Activated naive CD4-positive, alpha-beta T cell treated with anti-CD3 and anti-CD28 coated beads for 36 hours (primary cell): ENCODE results near the gene PROSER3. TPM values are rescaled to one million over a fixed set of nuclear protein-coding genes. Genes with fewer than 3 reads are reported as not detected.

Experiments
- CTCF ChIA-PET: fragments of 350-600 bp; sonication (Branson Sonifier 250); formaldehyde crosslinking; loops from one replicate; lab custom pipeline; 2021; ENCODE audit warnings: antibody characterized with exemption; lab: Charles Lee
- DNase-seq: peaks from one replicate; pipeline ENCODE4 v3.0.0-alpha.2; 2020
- H3K27ac Mint-ChIP-seq: one replicate; pipeline ENCODE4 v1.8.0; 2021; ENCODE audit warnings: mild to moderate bottlenecking, mixed read lengths
- H3K27me3 Mint-ChIP-seq: one replicate; pipeline ENCODE4 v1.8.0; 2021; ENCODE audit warnings: low read depth, mixed read lengths
- H3K36me3 Mint-ChIP-seq: one replicate; pipeline ENCODE4 v1.8.0; 2021; ENCODE audit warnings: low read depth, mixed read lengths
- H3K4me1 Mint-ChIP-seq: one replicate; pipeline ENCODE4 v1.8.0; 2021; ENCODE audit warnings: low read depth, mixed read lengths
- H3K4me3 Mint-ChIP-seq: one replicate; pipeline ENCODE4 v1.8.0; 2021; ENCODE audit warnings: mild to moderate bottlenecking, moderate library complexity, mixed read lengths
- H3K9me3 Mint-ChIP-seq: one replicate; pipeline ENCODE4 v1.8.0; 2021; ENCODE audit warnings: mixed read lengths
- intact Hi-C: fragments of 100-400 bp; cut with micrococcal nuclease; formaldehyde crosslinking; loops from one replicate; pipeline ENCODE4 v1.15.1; 2023
- total RNA-seq, 2 experiments: library from RNA; stranded (reverse); gene quantifications; one replicate each; pipeline ENCODE4 v1.2.3, GENCODE V29; 2021

Gene PROSER3
- total RNA-seq, 2 experiments from 2014 or later = 45.3 to 47.4 TPM

DNA sequence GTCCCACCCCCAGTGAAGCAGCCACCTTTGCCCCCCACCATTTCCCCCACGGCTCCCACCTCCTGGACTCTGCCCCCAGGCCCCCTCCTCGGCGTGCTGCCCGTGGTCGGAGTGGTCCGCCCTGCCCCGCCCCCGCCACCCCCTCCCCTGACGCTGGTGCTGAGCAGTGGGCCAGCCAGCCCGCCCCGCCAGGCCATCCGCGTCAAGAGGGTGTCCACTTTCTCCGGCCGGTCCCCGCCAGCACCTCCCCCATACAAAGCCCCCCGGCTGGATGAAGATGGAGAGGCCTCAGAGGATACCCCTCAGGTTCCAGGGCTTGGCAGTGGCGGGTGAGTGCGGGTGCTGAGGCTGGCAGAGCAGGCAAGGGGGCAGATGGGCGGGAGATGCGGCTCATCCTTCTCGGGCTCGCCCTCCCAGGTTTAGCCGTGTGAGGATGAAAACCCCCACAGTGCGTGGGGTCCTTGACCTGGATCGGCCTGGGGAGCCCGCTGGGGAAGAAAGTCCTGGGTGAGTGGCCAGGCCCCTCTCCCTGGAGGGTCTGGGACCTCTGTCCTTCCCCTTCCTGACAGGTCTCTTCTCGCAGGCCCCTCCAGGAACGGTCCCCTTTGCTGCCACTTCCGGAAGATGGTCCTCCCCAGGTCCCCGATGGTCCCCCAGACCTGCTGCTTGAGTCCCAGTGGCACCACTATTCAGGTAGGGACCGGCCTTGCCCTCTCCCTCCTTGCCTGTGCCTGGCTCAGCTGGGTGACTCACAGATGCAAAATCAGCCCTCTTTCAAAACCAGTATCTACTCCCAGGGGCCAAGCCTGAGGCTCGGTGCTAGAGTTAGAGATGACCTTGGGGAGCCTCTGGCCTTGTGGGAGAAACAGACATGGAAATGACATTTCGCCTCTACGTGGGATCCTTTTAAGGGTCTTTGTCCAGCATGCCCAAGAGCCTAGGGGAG is 24.5 kb upstream of the PROSER3 start:
- DNase-seq = no peak
- Mint-ChIP-seq H3K36me3 (peaks cover 44% of the 10 kb centered on the region), H3K27ac (no peak overlapping the region), H3K4me1 (peaks cover 10% of the 10 kb centered on the region), H3K9me3 (no peaks in the 10 kb centered on the region), H3K4me3 (no peak overlapping the region), H3K27me3 (no peaks in the 10 kb centered on the region)
- CTCF ChIA-PET = no interaction called here
- intact Hi-C loops = no loop called here

DNA sequence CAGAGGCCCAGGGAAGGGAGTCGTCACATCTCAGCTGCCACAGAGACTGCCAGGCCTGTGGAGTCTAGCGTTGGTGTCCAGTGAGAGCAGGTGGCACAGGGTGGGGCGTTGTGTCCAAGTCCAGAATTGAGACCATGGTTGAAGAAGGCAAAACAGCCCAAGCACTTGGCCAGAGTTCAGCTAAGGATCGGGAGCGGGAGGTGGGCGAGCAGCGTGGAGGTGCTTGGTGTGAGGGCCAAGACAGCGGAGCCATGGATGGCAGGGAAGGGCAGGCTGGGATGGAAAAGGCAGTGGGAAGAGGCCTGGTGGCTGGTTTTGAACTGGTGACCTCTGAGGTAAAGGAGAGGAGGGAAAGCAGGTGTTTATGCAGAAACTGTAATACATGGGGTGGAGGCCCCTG is 23.7 kb upstream of the PROSER3 start:
- CTCF ChIA-PET = interaction anchor here (0.6 kb wide), 1 partner anchor 41 kb away, joined by 3 read pairs; no protein-coding TSS in a partner anchor
- no peaks in the 10 kb centered on the region for H3K9me3 Mint-ChIP-seq
- no peaks in the 10 kb centered on the region for H3K27me3 Mint-ChIP-seq
- intact Hi-C loops = no loop called here
- H3K27ac Mint-ChIP-seq = peak overlapping the region; percentile 66
- peaks cover 42% of the 10 kb centered on the region for H3K36me3 Mint-ChIP-seq
- DNase-seq = no peak
- H3K4me3 Mint-ChIP-seq = no peak overlapping the region
- H3K4me1 Mint-ChIP-seq = peaks cover 10% of the 10 kb centered on the region

DNA sequence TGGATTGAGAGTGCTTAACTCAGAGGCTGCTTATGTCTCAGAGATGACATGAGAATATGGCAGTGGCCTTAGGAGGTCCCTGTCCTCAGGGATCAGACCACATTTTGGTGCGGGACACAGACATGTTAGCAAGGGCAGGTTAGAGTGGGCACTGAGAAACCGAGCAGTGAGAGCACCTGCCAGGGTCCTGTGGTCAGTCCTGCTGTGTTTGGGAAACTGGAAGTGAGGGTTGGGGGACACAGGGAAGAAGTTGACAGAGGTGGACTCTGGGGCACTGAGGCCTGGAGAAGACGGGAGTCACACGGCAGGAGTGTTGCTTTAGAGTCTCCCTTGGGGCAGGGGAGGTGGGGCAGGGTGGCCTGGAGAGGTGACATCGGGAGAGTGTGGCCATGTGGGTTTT is 23.1 kb upstream of the PROSER3 start:
- Mint-ChIP-seq H3K27ac (peak overlapping the region; percentile 57), H3K9me3 (no peaks in the 10 kb centered on the region), H3K4me3 (no peak overlapping the region), H3K27me3 (no peaks in the 10 kb centered on the region), H3K36me3 (peaks cover 35% of the 10 kb centered on the region), H3K4me1 (peaks cover 16% of the 10 kb centered on the region)
- intact Hi-C loops = no loop called here
- CTCF ChIA-PET = interaction anchor here (0.6 kb wide), 1 partner anchor 42 kb away, joined by 3 read pairs; no protein-coding TSS in a partner anchor
- no peak for DNase-seq

DNA sequence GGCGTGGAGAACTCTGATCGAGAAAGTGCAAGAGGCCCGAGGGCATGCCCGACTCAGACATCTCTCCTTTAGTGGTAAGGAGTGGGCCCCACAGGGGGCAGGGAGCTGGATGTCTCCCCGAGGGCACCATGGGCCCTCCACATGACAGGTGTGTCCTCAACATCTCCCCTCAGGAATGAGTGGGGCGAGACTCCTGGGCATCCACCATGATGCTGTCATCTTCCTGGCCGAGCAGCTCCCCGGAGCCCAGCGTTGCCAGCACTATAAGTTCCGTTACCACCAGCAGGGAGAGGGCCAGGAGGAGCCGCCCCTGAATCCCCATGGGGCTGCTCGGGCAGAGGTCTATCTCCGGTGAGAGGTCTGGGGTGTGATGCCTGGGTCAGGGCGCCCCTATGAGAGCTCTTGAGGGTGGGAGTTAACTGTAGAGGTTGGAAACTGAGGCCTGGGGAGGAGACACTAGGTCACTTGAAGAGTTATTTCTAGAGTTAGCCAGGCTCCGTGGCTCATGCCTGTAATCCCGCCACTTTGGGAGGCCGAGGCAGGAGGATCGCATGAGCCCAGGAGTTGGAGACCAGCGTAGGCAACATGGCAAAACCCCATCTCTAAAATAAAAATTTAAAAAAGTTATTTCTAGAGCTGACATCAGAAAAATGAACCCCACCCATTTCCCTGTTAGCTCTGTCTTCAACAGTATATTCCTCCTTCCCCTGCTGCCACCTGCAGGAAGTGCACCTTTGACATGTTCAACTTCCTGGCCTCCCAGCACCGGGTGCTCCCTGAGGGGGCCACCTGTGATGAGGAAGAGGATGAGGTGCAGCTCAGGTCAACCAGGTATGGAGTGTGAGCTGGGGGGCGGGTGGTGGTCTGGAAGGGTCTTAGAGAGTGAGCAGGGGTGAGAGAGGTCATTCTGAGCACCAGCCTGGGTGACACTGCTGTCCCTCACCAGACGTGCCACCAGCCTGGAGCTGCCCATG is 20.8 kb upstream of the PROSER3 start:
- H3K4me3 Mint-ChIP-seq = no peak overlapping the region
- peaks cover 33% of the 10 kb centered on the region for H3K36me3 Mint-ChIP-seq
- DNase-seq = peak; percentile 56
- no peaks in the 10 kb centered on the region for H3K27me3 Mint-ChIP-seq
- intact Hi-C loops = no loop called here
- peaks cover 20% of the 10 kb centered on the region for H3K4me1 Mint-ChIP-seq
- CTCF ChIA-PET = interaction anchor here (0.5 to 1.3 kb wide), 9 partner anchors 11 to 175 kb away, joined by 3 to 7 read pairs (median 3); partner anchors contain the start of gene LIN37
- H3K9me3 Mint-ChIP-seq = no peaks in the 10 kb centered on the region
- H3K27ac Mint-ChIP-seq = peak overlapping the region; percentile 75

DNA sequence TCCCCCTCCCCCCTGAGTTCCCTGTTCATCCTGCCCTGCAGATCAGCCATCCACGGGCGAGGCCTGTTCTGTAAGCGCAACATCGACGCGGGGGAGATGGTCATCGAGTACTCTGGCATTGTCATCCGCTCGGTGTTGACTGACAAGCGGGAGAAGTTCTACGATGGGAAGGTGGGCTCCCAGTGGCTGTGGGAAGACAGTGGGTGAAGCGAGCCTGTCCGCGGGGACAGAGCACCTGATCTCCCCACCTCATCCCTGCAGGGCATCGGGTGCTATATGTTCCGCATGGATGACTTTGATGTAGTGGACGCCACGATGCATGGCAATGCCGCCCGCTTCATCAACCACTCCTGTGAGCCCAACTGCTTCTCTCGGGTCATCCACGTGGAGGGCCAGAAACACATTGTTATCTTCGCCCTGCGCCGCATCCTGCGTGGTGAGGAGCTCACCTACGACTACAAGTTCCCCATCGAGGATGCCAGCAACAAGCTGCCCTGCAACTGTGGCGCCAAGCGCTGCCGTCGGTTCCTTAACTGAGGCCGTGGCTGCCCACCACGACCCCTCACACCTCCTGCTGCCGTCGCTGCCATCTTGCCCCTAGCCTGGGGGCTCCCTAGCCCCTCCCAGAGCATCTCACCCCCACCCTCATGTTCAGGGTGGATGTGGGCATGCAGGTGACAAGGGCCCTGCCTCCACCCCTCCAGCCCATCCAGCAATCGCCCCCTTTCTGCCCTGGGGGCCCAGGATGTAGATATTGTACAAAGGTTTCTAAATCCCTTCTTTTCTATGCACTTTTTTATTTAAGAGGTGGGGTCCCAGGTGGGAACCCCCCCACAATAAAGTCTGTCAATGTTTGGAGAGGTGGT is 19.7 kb upstream of the PROSER3 start:
- CTCF ChIA-PET = interaction anchor here (0.7 to 1.1 kb wide), 3 partner anchors 20 to 45 kb away, joined by 3 to 4 read pairs (median 3); no protein-coding TSS in a partner anchor
- DNase-seq = no peak
- intact Hi-C loops = no loop called here
- Mint-ChIP-seq H3K27ac (no peak overlapping the region), H3K36me3 (peaks cover 41% of the 10 kb centered on the region), H3K4me1 (peaks cover 29% of the 10 kb centered on the region), H3K27me3 (no peaks in the 10 kb centered on the region), H3K9me3 (no peaks in the 10 kb centered on the region), H3K4me3 (peak overlapping the region; percentile 36)

DNA sequence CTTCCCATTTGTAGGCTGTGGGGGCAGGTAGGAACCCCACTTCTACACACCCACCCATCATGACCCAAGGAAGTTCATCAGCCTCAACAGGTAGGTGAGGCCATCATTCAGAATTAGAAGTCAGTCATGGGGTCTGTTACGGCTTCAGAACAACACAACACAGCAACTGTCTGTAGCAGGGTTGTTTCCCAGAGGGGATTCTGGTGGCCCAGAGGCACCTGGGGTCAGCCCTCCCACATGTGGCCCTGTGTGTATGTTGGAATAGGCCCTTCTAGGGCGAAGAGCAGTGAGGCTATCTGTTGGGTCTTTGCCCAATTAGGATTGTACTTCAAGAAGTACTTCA is 19.1 kb upstream of the PROSER3 start:
- intact Hi-C loops = no loop called here
- no peak overlapping the region for H3K27ac Mint-ChIP-seq
- CTCF ChIA-PET = no interaction called here
- no peak for DNase-seq
- H3K4me3 Mint-ChIP-seq = peak overlapping the region; percentile 36
- peaks cover 39% of the 10 kb centered on the region for H3K36me3 Mint-ChIP-seq
- peaks cover 35% of the 10 kb centered on the region for H3K4me1 Mint-ChIP-seq
- no peaks in the 10 kb centered on the region for H3K9me3 Mint-ChIP-seq
- H3K27me3 Mint-ChIP-seq = no peaks in the 10 kb centered on the region

DNA sequence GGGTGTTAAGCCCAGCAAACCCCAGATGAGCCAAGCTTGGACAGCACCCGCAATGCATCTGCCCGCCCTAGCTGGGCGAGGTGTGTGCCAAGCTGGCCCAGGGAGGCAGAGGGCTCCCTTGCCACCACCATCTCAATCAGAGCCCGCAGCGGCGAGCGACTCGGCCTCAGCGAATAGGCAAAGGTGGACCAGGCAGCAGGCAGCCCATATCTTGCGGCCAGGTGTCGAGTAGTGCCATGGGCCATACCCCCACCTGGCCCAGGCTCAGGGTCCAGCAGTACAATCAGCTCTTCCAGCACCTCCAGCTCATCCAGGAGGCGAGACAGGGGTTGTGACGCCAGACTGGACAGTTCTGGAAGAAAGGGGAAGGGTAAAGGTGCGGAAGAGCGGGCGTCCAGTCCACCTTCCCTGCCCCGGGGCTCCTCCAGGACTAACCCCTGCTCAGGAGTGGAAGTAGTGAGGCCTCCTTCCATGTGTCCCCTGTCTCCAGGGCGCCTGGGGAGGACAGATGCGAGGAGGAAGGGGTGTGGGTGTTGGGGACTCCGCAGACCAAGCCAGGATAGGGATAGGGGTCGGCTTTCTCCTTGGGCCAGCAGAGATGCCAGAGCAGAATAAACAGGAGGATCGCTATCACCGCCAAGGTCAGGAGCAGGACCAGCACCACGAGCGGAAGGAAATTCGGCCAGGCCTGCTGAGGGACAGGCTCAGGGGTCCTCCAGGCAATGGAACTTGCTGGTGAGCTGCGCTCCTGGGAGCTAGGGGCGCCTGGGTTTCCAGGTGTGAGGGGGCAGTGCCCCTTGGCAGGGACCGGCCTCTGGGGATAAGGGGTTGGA is 18.5 kb upstream of the PROSER3 start:
- Mint-ChIP-seq H3K27me3 (no peaks in the 10 kb centered on the region), H3K27ac (no peak overlapping the region), H3K9me3 (no peaks in the 10 kb centered on the region), H3K36me3 (peaks cover 32% of the 10 kb centered on the region), H3K4me1 (peaks cover 41% of the 10 kb centered on the region), H3K4me3 (peak overlapping the region; percentile 89)
- intact Hi-C loops = loop anchor here (1.0 to 10.0 kb wide), 8 partner anchors 19 to 405 kb away; partner anchors contain the start of genes ALKBH6, CAPNS1 and PROSER3
- CTCF ChIA-PET = interaction anchor here (0.6 to 1.8 kb wide), 6 partner anchors 9 to 47 kb away, joined by 3 to 10 read pairs (median 3); partner anchors contain the start of gene LIN37
- no peak for DNase-seq

DNA sequence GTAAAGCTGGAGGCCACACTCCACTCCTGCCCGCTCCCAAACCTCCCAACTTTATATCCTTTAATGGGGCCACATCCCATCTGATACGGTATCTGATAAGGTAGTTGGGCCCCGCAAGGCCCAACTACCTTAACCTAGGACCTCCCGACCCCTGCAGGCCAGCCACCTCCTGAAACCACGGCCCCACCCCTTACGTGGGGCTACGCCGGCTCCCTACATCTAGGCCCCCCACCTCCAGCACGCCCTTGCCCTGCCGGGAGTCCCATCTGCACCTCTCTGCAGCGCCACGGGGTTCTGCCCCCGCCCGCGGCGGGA is 17.9 kb upstream of the PROSER3 start:
- no peaks in the 10 kb centered on the region for H3K9me3 Mint-ChIP-seq
- intact Hi-C loops = loop anchor here (1.0 to 10.0 kb wide), 8 partner anchors 18 to 405 kb away; partner anchors contain the start of genes ALKBH6, CAPNS1 and PROSER3
- no peak for DNase-seq
- H3K27me3 Mint-ChIP-seq = no peaks in the 10 kb centered on the region
- CTCF ChIA-PET = interaction anchor here (0.6 to 1.8 kb wide), 7 partner anchors 8 to 127 kb away, joined by 3 to 10 read pairs (median 3); partner anchors contain the start of gene LIN37
- H3K4me3 Mint-ChIP-seq = peak overlapping the region; percentile 89
- peaks cover 28% of the 10 kb centered on the region for H3K36me3 Mint-ChIP-seq
- H3K4me1 Mint-ChIP-seq = peaks cover 40% of the 10 kb centered on the region
- no peak overlapping the region for H3K27ac Mint-ChIP-seq

DNA sequence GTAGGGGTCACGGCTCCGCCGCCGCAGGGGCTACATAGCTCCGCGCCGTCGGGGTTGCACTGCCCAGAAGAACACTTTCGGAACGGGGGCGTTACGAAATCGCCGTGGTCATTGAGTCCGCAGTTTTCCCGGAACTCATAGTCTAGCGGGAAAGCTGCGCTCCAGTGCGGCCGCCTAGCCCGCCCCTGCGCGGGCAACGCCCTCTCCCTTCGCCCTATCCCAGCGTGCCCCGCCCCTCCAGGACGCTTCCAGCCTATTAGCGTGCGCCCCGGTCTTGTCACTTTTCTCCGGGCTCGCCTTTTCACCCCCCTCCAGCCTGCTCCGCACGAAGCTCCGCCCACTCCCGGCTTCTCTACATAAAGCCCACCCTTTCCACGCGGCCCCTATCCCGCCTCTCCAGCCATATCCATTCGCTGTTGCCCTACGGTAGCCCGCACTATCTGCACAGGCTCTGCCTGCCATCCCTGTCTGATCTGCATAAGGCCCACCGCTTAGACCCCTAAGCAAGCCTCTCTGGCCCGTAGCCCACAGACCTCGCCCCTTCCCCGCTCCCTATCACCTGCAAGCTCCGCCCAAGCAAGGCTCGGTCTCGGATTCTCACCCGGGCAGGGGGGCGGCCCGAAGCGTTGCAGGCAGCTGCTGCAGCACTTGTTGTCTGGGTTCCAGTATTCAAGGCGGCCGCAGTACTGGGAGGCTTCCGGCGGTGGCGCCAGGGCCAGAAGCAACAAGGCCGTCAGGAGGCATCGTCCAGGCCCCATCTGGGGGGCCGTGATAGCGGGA is 17.4 kb upstream of the PROSER3 start:
- no peaks in the 10 kb centered on the region for H3K9me3 Mint-ChIP-seq
- peaks cover 28% of the 10 kb centered on the region for H3K36me3 Mint-ChIP-seq
- CTCF ChIA-PET = interaction anchor here (0.6 to 1.8 kb wide), 6 partner anchors 9 to 127 kb away, joined by 3 to 10 read pairs (median 3); no protein-coding TSS in a partner anchor
- H3K4me3 Mint-ChIP-seq = peak overlapping the region; percentile 89
- H3K27ac Mint-ChIP-seq = peak overlapping the region; percentile 97
- intact Hi-C loops = loop anchor here (1.0 to 10.0 kb wide), 8 partner anchors 18 to 404 kb away; partner anchors contain the start of genes ALKBH6, CAPNS1 and PROSER3
- DNase-seq = peak; percentile 99
- peaks cover 41% of the 10 kb centered on the region for H3K4me1 Mint-ChIP-seq
- no peaks in the 10 kb centered on the region for H3K27me3 Mint-ChIP-seq

DNA sequence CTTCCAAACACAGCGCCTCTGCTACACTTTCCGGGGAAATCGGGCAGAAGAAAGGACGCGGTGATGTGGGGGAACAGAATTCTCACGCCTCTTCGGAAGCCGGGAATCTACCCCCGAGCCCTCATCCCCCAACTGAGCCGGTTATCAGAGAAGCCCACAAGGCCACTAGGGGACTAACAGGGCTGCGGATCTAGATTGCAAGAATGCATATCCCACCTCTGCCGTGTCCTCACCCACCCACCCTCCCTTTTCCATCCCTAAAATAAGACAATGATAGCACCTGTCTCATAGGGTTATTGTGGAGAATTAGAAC is 16.8 kb upstream of the PROSER3 start:
- intact Hi-C loops = loop anchor here (10.0 kb wide), 1 partner anchor 404 kb away; the partner anchor contains the start of gene CAPNS1

More for the DNA sequence above, 16.8 kb upstream of the PROSER3 start:
- Mint-ChIP-seq H3K4me3 (peak overlapping the region; percentile 89), H3K36me3 (peaks cover 28% of the 10 kb centered on the region), H3K27ac (peak overlapping the region; percentile 99), H3K27me3 (no peaks in the 10 kb centered on the region), H3K4me1 (peaks cover 47% of the 10 kb centered on the region), H3K9me3 (no peaks in the 10 kb centered on the region)
- CTCF ChIA-PET = interaction anchor here (1.0 to 1.8 kb wide), 4 partner anchors 9 to 48 kb away, joined by 3 to 10 read pairs (median 4); no protein-coding TSS in a partner anchor
- no peak for DNase-seq
